ENCODE results near the gene VPS35. TPM values are rescaled to one million over a fixed set of nuclear protein-coding genes. Genes with fewer than 3 reads are reported as not detected.
"Not testable (repeated sequence)": the region's sequence is repeated elsewhere in the genome, so short reads cannot be mapped to it uniquely, and the experiment has no call there.

VPS35 gene
- total RNA-seq, 1 donor from 2014 or later = 116 TPM

DNA sequence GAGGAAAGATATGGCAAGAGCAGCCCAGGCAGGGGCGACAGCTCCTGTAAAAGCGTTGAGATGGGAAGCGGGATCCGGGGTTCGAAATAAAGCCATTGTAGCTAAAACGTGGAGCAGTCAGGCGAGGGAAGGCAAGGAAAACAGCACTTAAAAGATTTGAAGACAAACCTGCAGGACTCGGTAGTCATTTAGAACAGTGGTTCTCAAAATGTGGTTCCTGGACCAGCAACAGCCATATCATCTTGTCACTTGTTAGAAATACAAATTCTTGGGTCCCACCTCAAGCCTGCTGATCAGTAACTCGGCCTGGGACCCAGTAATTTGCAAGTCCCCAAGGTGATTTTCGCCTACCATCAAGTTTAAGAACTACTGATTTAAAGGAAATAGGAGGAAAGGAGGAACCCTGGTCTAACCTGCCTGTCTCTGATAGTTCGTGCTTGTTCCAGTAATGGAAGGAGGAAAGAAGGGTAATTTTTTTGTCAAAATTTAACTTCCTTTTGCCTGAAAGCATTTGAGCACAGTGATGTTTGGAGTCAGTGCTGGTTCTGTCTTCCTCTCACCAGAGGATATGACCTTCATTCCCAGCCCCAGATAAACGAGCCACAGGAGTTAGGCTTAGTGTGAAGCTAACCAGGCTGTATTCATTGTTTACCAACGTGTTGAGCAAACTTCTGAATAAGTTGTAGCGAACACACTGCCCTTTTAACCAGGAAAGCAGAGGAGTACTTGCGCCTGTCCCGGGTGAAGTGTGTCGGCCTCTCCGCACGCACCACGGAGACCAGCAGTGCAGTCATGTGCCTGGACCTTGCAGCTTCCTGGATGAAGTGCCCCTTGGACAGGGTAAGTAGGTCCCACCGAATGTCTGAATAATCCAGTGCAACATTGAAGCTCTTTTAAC lies 1.6 kb upstream of the VPS35 start:
- DNase-seq (ENCODE audit: low read depth) (no peak), FAIRE-seq (no peak)
- Histone ChIP-seq H3K36me3 (ENCODE audit: control insufficient read depth, insufficient read depth, low read length) (peaks cover 2% of the 10 kb centered on the region), H3K27me3 (ENCODE audit: control insufficient read depth, insufficient read depth, low read length) (no peaks in the 10 kb centered on the region), H3K4me3 (ENCODE audit: low read depth, low read length) (peak overlapping the region; percentile 94)
- TF ChIP-seq, protein P1, sequence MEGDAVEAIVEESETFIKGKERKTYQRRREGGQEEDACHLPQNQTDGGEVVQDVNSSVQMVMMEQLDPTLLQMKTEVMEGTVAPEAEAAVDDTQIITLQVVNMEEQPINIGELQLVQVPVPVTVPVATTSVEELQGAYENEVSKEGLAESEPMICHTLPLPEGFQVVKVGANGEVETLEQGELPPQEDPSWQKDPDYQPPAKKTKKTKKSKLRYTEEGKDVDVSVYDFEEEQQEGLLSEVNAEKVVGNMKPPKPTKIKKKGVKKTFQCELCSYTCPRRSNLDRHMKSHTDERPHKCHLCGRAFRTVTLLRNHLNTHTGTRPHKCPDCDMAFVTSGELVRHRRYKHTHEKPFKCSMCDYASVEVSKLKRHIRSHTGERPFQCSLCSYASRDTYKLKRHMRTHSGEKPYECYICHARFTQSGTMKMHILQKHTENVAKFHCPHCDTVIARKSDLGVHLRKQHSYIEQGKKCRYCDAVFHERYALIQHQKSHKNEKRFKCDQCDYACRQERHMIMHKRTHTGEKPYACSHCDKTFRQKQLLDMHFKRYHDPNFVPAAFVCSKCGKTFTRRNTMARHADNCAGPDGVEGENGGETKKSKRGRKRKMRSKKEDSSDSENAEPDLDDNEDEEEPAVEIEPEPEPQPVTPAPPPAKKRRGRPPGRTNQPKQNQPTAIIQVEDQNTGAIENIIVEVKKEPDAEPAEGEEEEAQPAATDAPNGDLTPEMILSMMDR (IDR thresholded peaks at IDR 0.05; ENCODE audit: insufficient read depth, low read length, severe bottlenecking) = no peak

DNA sequence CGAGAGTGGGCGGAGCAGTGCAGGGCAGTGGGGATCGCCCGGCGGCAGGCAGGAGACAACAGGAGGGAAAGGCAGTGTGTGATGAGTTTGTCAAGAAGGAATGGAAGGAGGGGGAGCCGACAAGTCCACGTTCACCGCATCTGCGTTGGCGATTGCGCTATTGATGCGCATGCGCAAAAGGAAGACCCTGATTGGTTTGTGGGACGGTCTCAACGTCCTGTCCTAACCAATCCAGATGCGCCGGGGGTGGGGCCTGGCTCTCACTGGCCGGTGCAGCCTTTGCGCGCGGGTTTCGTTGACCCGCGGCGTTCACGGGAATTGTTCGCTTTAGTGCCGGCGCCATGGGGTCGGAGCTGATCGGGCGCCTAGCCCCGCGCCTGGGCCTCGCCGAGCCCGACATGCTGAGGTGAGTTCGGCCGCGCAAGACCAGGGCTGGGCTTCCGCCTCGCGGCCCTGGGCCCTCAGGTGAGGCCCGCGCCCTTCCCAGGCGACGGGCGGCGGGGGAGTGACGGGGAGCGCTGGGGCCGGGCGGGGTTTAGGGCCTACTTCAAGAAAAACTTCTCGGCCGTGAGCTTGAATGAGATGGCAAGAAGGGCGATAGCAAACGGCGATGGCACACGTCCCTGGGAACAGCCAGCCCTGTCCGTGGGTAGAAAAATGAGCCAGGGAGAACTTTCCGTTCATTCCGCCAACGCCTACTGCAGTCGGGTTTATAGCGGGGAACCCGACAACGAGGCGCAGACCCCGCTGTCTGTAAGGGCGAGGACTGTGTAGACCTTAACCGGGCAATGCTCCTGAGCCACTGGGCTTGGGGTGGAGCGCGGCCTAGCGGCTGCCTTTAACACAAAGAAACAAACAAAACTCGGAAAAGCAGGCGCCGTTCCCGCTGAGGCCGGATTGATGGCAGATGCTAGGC lies 645 bp upstream of the VPS35 start, which contains the start of gene ORC6:
TSS of gene ORC6 (plus strand) at position 295 of the 916 bp plus-strand sequence. CDS start at position 342, 47 bp downstream.
- Histone ChIP-seq H3K27me3 (ENCODE audit: control insufficient read depth, insufficient read depth, low read length) (no peaks in the 10 kb centered on the region), H3K36me3 (ENCODE audit: control insufficient read depth, insufficient read depth, low read length) (peaks cover 2% of the 10 kb centered on the region), H3K4me3 (ENCODE audit: low read depth, low read length) (peak within 1 kb of the TSS; percentile 94)
- DNase-seq (ENCODE audit: low read depth) = peak; percentile 64
- TF ChIP-seq, protein P1 (IDR thresholded peaks at IDR 0.05; ENCODE audit: insufficient read depth, low read length, severe bottlenecking) = peak; percentile 81
- FAIRE-seq = no peak

DNA sequence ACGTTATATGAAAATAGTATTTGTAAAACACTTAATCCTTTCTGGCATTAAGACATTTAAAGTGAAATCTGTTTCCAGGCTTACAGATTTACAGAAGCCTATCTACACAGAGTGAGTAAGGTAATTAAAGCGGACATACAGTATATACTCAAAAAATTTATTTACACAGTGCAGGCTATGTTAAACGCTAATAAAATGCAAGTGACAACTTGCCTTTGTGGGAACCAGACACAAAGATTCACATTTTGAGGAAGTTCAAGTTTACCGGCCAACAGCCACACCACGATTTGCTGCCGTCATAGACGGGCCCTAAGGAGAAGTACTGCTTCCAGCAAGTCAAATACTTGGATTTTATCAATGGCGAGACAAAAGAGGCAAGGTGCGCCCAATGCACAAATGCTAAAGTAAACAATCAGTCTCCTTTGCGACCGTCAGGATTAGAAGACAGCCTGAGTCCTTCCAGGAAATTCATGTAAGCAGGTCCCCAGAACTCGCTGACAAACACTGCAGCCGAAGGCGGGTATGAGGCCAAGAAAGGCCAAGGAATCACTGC lies 801 bp downstream of the VPS35 start:
- H3K36me3 ChIP-seq (ENCODE audit: control insufficient read depth, insufficient read depth, low read length) = peaks cover 1% of the 10 kb centered on the region
- H3K27me3 ChIP-seq (ENCODE audit: control insufficient read depth, insufficient read depth, low read length) = no peaks in the 10 kb centered on the region
- peak overlapping the region; percentile 94 for H3K4me3 ChIP-seq (ENCODE audit: low read depth, low read length)
- no peak for FAIRE-seq
- TF ChIP-seq, protein P1 (IDR thresholded peaks at IDR 0.05; ENCODE audit: insufficient read depth, low read length, severe bottlenecking) = no peak
- DNase-seq (ENCODE audit: low read depth) = peak; percentile 90

DNA sequence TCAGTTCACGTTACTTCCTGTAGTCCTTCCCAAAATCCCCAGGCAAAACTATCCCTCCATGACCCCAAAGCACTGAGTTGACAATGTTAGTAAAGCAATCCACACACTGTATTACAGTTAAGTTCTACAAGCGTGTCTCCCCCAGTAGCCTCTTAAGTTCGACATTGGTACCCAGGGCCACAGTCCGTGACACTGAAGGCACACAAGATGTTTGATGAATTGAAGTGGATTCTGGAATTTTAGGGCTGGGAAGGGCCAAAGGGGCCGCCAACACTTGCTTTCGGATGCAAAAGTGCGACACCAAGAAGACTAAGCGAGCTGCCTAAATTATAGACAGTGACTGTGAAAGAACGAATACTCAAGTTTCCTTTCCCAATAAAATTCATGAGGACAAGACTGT lies 1.5 kb downstream of the VPS35 start:
- TF ChIP-seq, protein P1 (IDR thresholded peaks at IDR 0.05; ENCODE audit: insufficient read depth, low read length, severe bottlenecking) = no peak
- Histone ChIP-seq H3K36me3 (ENCODE audit: control insufficient read depth, insufficient read depth, low read length) (peaks cover 1% of the 10 kb centered on the region), H3K27me3 (ENCODE audit: control insufficient read depth, insufficient read depth, low read length) (no peaks in the 10 kb centered on the region), H3K4me3 (ENCODE audit: low read depth, low read length) (peak overlapping the region; percentile 94)
- no peak for DNase-seq (ENCODE audit: low read depth)
- no peak for FAIRE-seq

DNA sequence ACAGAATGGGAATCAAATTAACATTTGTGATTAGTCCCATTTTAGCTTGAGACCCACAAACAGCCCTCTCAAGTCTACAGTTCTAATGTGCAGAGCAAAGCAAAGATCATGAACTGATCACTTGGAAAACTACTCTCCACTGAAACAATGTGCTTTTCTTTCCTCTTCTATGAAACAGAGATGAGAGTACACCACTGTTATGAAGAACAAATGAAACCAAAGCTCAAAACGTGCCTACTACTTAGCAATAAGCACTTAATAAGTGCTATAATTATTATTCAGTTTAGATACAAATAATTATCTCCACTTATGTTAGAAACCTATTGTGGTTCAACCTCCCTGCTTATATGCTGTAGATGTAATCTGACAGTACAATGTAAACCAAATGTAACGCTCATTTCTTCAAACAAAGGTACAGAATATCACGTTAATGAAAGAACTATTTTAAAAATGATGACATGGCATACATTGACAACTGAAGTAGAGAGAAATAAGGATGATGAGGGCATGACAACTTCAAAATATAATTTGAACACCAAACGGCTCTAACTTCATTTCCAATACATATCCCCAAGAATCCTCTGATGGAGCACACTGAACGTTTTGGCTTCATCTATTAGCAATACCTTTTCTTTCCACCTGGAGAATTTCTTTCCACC lies 2.0 kb downstream of the VPS35 start:
- TF ChIP-seq, protein P1 (IDR thresholded peaks at IDR 0.05; ENCODE audit: insufficient read depth, low read length, severe bottlenecking) = no peak
- peak overlapping the region; percentile 94 for H3K4me3 ChIP-seq (ENCODE audit: low read depth, low read length)
- no peak for DNase-seq (ENCODE audit: low read depth)
- H3K27me3 ChIP-seq (ENCODE audit: control insufficient read depth, insufficient read depth, low read length) = no peaks in the 10 kb centered on the region
- peaks cover 1% of the 10 kb centered on the region for H3K36me3 ChIP-seq (ENCODE audit: control insufficient read depth, insufficient read depth, low read length)
- FAIRE-seq = no peak

DNA sequence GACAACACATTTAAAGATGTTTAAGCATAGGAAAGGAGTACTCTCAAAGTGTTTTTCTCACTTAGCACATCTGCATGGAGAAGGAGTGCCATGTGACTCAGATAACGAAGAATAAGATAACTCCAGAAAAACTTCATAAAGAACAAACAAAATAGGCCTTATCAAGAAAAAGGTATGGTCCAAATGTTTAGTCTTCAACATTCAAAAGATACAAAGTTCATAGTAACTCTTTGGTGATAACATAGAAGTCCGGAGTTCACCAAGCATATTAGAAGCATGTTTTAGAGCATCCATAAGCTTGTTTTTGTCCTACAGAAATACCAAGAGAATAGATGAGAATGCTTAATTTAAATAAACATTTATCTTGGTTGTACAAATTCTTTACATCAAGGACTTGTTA lies 7.1 kb downstream of the VPS35 start:
- FAIRE-seq; H3K27me3 ChIP-seq (ENCODE audit: control insufficient read depth, insufficient read depth, low read length); DNase-seq (ENCODE audit: low read depth); H3K36me3 ChIP-seq (ENCODE audit: control insufficient read depth, insufficient read depth, low read length); H3K4me3 ChIP-seq (ENCODE audit: low read depth, low read length): not testable (repeated sequence)

DNA sequence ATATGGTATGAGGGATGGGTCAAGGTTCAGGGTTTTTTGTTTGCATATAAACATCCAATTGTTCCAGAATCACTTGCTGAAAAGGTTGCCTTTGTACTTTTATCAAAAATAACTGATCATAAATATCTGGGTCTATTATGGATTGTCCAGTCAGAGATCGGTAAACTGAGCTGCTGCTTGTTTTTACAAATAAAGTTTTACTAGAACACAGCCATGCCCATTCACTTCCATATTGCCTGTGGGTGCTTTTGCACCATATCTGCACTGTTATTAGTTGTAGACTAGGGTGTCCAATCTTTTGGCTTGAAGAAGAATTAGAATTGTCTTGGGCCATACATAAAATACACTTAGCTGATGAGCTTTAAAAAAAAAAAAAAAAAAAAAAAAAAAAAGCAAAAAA lies 11.0 kb downstream of the VPS35 start:
- H3K36me3 ChIP-seq (ENCODE audit: control insufficient read depth, insufficient read depth, low read length); DNase-seq (ENCODE audit: low read depth); H3K27me3 ChIP-seq (ENCODE audit: control insufficient read depth, insufficient read depth, low read length); FAIRE-seq; H3K4me3 ChIP-seq (ENCODE audit: low read depth, low read length): not testable (repeated sequence)
